Measurements from ENCODE around the gene FAM151B. TPM values are rescaled to one million over a fixed set of nuclear protein-coding genes. Genes with fewer than 3 reads are reported as not detected.

The FAM151B gene
- total and polyA plus RNA-seq, 2 experiments from 2014 or later = 0.55 TPM; not detected in 1

GRCh38 chr5:80442742-80443141 is 45.2 kb upstream of the FAM151B start (continued):
- TF ChIP-seq ZNF462 (CRISPR knock-in tag; IDR thresholded peaks at IDR 0.05) (no peak), EZH2 (IDR thresholded peaks at IDR 0.05; ENCODE audit: low read depth, unreplicated experiment) (no peak)

GRCh38 chr5:80453366-80453765 is 34.5 kb upstream of the FAM151B start:
- H3K36me3 ChIP-seq (ENCODE audit: insufficient read depth) = peaks cover 14% of the 10 kb centered on the region
- Mint-ChIP-seq H3K4me1 (no peaks in the 10 kb centered on the region), H3K9me3 (no peaks in the 10 kb centered on the region), H3K4me3 (no peak overlapping the region), H3K27ac (no peak overlapping the region), H3K36me3 (ENCODE audit: low read depth) (peaks cover 30% of the 10 kb centered on the region), H3K27me3 (ENCODE audit: insufficient read depth, low read depth, poor library complexity) (no peaks in the 10 kb centered on the region)
- H3K4me2 ChIP-seq = no peak overlapping the region
- no peaks in the 10 kb centered on the region for H3F3A ChIP-seq (replicated peaks; ENCODE audit: low read depth)
- no peaks in the 10 kb centered on the region for H3K79me2 ChIP-seq (replicated peaks; ENCODE audit: insufficient read depth)
- TF ChIP-seq ETS1 (IDR thresholded peaks at IDR 0.05) = no peak
- TF ChIP-seq EZH2 (IDR thresholded peaks at IDR 0.05; ENCODE audit: low read depth, unreplicated experiment) = no peak
- TF ChIP-seq REST (IDR thresholded peaks at IDR 0.05; ENCODE audit: unreplicated experiment) = no peak
- TF ChIP-seq JUNB (IDR thresholded peaks at IDR 0.05; ENCODE audit: unreplicated experiment) = no peak
- no peak for TF ChIP-seq POLR2AphosphoS5 (IDR thresholded peaks at IDR 0.05; ENCODE audit: low read depth)
- TF ChIP-seq CREB1 (CRISPR knock-in tag; IDR thresholded peaks at IDR 0.05; ENCODE audit: low read depth) = no peak
- no peak for TF ChIP-seq CTCF (conservative IDR thresholded peaks at IDR 0.05; ENCODE audit: low read depth in 2 of 2)
- TF ChIP-seq EZH2phosphoT487 (IDR thresholded peaks at IDR 0.05; ENCODE audit: unreplicated experiment) = no peak
- no peak for TF ChIP-seq STAT1 (IDR thresholded peaks at IDR 0.05; ENCODE audit: unreplicated experiment)
- TF ChIP-seq ZNF331 (CRISPR knock-in tag; IDR thresholded peaks at IDR 0.05; ENCODE audit: low read depth) = no peak
- H3K27me3 ChIP-seq (ENCODE audit: insufficient read depth) = no peaks in the 10 kb centered on the region
- no peaks in the 10 kb centered on the region for H4K20me1 ChIP-seq (replicated peaks; ENCODE audit: insufficient read depth)
- no peak overlapping the region for H2AFZ ChIP-seq
- DNase-seq (ENCODE audit: low spot score) (no peak), ATAC-seq (no peak)
- H3K4me3 ChIP-seq = no peak overlapping the region
- H3K4me1 ChIP-seq (ENCODE audit: insufficient read depth) = no peaks in the 10 kb centered on the region
- H3K27ac ChIP-seq (ENCODE audit: low read depth) = no peak overlapping the region
- H3K9me2 ChIP-seq (ENCODE audit: insufficient read depth) = no peaks in the 10 kb centered on the region

Measured in GM23338 (cell line).